Astrocyte of the hippocampus (primary cell): Measurements from ENCODE around the gene DGLUCY.
A peak's percentile ranks its signal among the peaks of the same experiment; 100 is the strongest.

Experiments
- DNase-seq: peaks from one replicate; pipeline ENCODE4 v3.0.0; 2011; ENCODE audit warnings: low read depth, low spot score

DGLUCY gene

GRCh38 chr14:91108941-91109611, 4.8 kb upstream of the DGLUCY start:
- no peak for DNase-seq

- no peak for DNase-seq
Observed at GRCh38 chr14:91111443-91111842, 2.4 kb upstream of the DGLUCY start.

- no peak for DNase-seq
Observed at GRCh38 chr14:91112194-91112593, 1.7 kb upstream of the DGLUCY start.

- DNase-seq: peak; percentile 86
Observed at GRCh38 chr14:91114079-91115065, 499 bp downstream of the DGLUCY start.

- DNase-seq: peak; percentile 85
Observed at GRCh38 chr14:91115986-91116770, 2.3 kb downstream of the DGLUCY start.

- no peak for DNase-seq
Observed at GRCh38 chr14:91116913-91117588, 3.2 kb downstream of the DGLUCY start.

GRCh38 chr14:91117960-91118359, 4.1 kb downstream of the DGLUCY start:
- DNase-seq: no peak

- no peak for DNase-seq
Observed at GRCh38 chr14:91118511-91119068, 4.7 kb downstream of the DGLUCY start.

- DNase-seq: peak; percentile 67
Observed at GRCh38 chr14:91119556-91120311, 5.9 kb downstream of the DGLUCY start.

- no peak for DNase-seq
Observed at GRCh38 chr14:91123201-91123600, 9.3 kb downstream of the DGLUCY start.

GRCh38 chr14:91124406-91125270, 10.8 kb downstream of the DGLUCY start:
- peak; percentile 13 for DNase-seq

GRCh38 chr14:91125271-91125660, 11.4 kb downstream of the DGLUCY start:
- DNase-seq: no peak

GRCh38 chr14:91125801-91126200, 11.9 kb downstream of the DGLUCY start:
- DNase-seq: no peak

GRCh38 chr14:91126761-91127160, 12.9 kb downstream of the DGLUCY start:
- no peak for DNase-seq

GRCh38 chr14:91127401-91127801, 13.5 kb downstream of the DGLUCY start:
- DNase-seq: no peak

- no peak for DNase-seq
Observed at GRCh38 chr14:91127924-91128323, 14.1 kb downstream of the DGLUCY start.

GRCh38 chr14:91128699-91129098, 14.8 kb downstream of the DGLUCY start:
- DNase-seq: no peak

GRCh38 chr14:91129261-91129660, 15.4 kb downstream of the DGLUCY start:
- DNase-seq: no peak

GRCh38 chr14:91135039-91135438, 21.2 kb downstream of the DGLUCY start:
- DNase-seq: no peak
